ENCODE data around the gene RIN3. TPM values are rescaled to one million over a fixed set of nuclear protein-coding genes. Genes with fewer than 3 reads are reported as not detected.
"Not testable (repeated sequence)": the region's sequence is repeated elsewhere in the genome, so short reads cannot be mapped to it uniquely, and the experiment has no call there.

Gene RIN3
- total RNA-seq, 1 donor from 2014 or later, result 18.8 TPM

DNA sequence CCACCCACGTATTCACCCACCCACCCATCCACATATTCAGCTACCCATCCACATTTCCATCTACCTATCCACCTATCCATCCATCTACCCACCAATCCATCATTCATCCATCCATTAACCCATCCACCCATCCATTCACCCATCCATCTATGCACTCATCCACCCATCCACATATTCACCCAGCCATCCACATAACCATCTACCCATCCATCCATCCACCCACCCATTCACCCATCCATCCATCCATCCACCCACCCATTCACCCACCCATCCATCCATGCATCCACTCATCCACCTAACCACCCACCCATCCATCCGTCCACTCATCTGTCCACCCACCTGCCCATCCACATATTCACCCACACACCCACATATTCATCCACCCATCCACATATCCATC is 164.4 kb downstream of the RIN3 start:
- Mint-ChIP-seq H3K27me3 (ENCODE audit: low read depth) (no peaks in the 10 kb centered on the region), H3K27ac (ENCODE audit: unreplicated experiment) (no peak overlapping the region), H3K9me3 (ENCODE audit: low read depth) (no peaks in the 10 kb centered on the region), H3K36me3 (ENCODE audit: low read depth) (peaks cover 13% of the 10 kb centered on the region), H3K4me1 (ENCODE audit: low read depth) (peaks cover 4% of the 10 kb centered on the region), H3K4me3 (ENCODE audit: unreplicated experiment) (no peak overlapping the region)
- TF ChIP-seq, protein P1, sequence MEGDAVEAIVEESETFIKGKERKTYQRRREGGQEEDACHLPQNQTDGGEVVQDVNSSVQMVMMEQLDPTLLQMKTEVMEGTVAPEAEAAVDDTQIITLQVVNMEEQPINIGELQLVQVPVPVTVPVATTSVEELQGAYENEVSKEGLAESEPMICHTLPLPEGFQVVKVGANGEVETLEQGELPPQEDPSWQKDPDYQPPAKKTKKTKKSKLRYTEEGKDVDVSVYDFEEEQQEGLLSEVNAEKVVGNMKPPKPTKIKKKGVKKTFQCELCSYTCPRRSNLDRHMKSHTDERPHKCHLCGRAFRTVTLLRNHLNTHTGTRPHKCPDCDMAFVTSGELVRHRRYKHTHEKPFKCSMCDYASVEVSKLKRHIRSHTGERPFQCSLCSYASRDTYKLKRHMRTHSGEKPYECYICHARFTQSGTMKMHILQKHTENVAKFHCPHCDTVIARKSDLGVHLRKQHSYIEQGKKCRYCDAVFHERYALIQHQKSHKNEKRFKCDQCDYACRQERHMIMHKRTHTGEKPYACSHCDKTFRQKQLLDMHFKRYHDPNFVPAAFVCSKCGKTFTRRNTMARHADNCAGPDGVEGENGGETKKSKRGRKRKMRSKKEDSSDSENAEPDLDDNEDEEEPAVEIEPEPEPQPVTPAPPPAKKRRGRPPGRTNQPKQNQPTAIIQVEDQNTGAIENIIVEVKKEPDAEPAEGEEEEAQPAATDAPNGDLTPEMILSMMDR (IDR thresholded peaks at IDR 0.05), result no peak
- DNase-seq (ENCODE audit: low spot score), result peak; percentile 19

DNA sequence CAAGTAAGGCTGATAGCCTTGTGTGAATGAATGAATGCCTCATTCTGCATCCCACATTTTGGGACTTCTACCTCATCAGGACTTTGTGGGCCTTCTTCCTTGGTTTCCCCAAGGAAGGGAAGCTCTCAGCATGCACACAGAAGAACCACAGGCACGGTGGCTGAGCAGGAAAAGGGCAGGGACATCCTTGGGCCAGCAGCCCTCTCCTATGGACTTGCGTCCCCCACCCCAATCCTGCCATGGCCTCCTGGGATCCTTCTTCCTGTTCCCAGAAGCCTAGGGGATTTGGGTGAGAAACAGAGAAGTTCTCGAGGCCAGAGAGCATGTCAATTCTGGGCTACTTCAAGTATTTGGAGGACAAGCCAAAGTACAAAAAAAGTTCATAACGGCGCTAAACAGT is 165.2 kb downstream of the RIN3 start:
- Mint-ChIP-seq H3K4me3 (ENCODE audit: unreplicated experiment) (no peak overlapping the region), H3K9me3 (ENCODE audit: low read depth) (no peaks in the 10 kb centered on the region), H3K4me1 (ENCODE audit: low read depth) (peaks cover 4% of the 10 kb centered on the region), H3K27me3 (ENCODE audit: low read depth) (no peaks in the 10 kb centered on the region), H3K36me3 (ENCODE audit: low read depth) (peaks cover 13% of the 10 kb centered on the region), H3K27ac (ENCODE audit: unreplicated experiment) (no peak overlapping the region)
- peak; percentile 33 for DNase-seq (ENCODE audit: low spot score)
- TF ChIP-seq, protein P1 (IDR thresholded peaks at IDR 0.05), result no peak

DNA sequence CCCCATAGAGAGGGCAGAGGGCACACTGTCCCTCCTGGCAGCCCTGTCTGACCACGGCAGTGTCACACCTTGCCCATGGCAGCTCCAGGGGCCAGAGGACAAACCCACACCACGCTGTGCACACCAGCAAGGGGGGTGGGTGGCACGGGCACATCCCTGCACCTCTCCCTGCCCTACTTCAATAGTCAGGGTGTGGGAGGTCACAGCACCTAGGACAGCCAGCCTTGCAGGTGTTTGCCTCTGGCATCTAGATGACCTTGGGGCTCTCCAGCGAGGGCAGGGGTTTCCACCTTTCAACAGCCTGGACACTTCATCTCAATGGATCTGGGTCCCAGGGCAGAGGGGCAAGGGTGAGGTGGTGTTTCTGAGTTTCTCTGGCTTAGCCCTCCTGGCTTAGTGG is 165.7 kb downstream of the RIN3 start:
- H3K4me3 Mint-ChIP-seq (ENCODE audit: unreplicated experiment), result no peak overlapping the region
- no peaks in the 10 kb centered on the region for H3K27me3 Mint-ChIP-seq (ENCODE audit: low read depth)
- H3K36me3 Mint-ChIP-seq (ENCODE audit: low read depth), result peaks cover 13% of the 10 kb centered on the region
- DNase-seq (ENCODE audit: low spot score), result peak; percentile 61
- H3K9me3 Mint-ChIP-seq (ENCODE audit: low read depth), result no peaks in the 10 kb centered on the region
- peaks cover 4% of the 10 kb centered on the region for H3K4me1 Mint-ChIP-seq (ENCODE audit: low read depth)
- TF ChIP-seq, protein P1 (IDR thresholded peaks at IDR 0.05), result no peak
- no peak overlapping the region for H3K27ac Mint-ChIP-seq (ENCODE audit: unreplicated experiment)

DNA sequence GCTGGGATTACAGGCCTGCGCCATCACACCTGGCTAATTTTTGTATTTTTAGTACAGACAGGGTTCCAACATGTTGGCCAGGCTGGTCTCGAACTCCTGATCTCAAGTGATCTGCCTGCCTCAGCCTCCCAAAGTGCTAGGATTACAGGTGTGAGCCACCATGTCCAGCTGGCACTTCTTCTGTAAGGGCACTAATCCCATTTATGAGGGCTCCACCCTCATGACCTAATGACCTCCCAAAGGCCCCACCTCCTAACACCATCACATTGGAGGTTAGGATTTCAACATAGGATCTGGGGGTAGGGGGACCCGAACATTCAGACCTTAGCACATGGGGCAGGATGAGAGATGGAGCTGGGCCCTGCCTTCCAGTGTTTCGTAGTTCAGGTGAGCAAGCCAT is 166.7 kb downstream of the RIN3 start:
- DNase-seq (ENCODE audit: low spot score), result peak; percentile 5
- not testable (repeated sequence) for H3K9me3 Mint-ChIP-seq (ENCODE audit: low read depth); H3K4me1 Mint-ChIP-seq (ENCODE audit: low read depth); H3K27me3 Mint-ChIP-seq (ENCODE audit: low read depth); H3K4me3 Mint-ChIP-seq (ENCODE audit: unreplicated experiment); H3K27ac Mint-ChIP-seq (ENCODE audit: unreplicated experiment)
- peaks cover 13% of the 10 kb centered on the region for H3K36me3 Mint-ChIP-seq (ENCODE audit: low read depth)

DNA sequence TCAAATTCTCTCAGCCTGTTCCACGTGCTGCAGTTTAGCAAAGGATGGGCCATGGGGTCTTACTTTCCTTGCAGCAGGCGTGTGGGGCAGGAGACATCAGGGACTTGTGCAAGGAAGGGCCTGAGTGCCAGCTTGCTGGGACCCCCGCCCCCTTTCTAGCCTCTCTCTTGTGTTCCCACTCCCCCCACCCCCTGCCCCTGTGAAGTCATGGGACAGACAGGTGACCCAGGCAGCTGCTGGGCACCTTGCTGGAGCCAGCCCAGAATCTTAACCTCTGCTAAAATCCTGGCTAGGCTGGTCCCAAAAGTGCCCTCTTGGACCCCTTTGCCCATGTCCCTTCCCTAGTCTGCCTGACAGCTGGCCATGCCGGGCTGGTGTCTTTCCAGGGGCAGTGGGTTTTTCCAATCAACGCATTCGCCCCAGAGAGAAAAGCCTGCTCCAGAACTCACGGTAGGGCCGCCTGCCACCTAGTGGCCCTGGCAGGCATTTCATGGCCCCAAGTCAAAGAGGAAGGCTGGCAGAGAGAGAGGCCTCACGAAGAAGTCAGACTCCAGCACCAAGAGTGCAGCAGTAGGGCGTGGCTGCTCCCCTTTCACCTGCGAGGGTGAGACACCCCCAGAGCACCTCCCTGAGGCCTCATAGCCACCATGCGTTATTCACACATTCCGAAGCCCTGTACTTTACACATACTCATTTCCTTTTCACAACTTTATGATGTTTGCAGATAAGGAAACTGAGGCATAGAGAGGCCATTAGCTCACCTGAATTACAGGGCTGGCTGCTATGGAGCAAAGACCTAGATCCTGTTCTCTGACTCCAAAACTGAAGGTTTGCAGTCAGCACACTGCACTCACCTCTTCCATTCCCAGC is 167.4 kb downstream of the RIN3 start:
- TF ChIP-seq, protein P1 (IDR thresholded peaks at IDR 0.05), result peak; percentile 90
- H3K27ac Mint-ChIP-seq (ENCODE audit: unreplicated experiment), result no peak overlapping the region
- H3K9me3 Mint-ChIP-seq (ENCODE audit: low read depth), result no peaks in the 10 kb centered on the region
- H3K27me3 Mint-ChIP-seq (ENCODE audit: low read depth), result no peaks in the 10 kb centered on the region
- DNase-seq (ENCODE audit: low spot score), result peak; percentile 75
- H3K4me3 Mint-ChIP-seq (ENCODE audit: unreplicated experiment), result no peak overlapping the region
- peaks cover 4% of the 10 kb centered on the region for H3K4me1 Mint-ChIP-seq (ENCODE audit: low read depth)
- peaks cover 11% of the 10 kb centered on the region for H3K36me3 Mint-ChIP-seq (ENCODE audit: low read depth)

DNA sequence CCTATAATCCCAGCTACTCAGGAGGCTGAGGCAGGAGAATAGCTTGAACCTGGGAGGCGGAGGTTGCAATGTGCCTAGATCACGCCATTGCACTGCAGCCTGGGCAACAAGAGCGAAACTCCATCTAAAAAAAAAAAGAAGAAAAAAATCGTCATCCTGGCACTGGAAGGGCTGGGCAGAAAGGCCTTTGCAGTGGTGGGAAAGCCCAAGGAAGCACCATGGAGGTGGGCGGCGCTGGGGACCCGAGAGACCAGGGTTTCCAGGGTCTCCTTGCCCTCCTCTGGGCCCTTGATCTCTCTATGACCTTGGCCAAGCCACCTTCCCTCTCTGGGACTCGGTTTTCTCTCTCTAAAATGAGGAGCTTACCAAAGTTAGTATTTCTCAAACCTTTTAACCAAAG is 169.5 kb downstream of the RIN3 start:
- Mint-ChIP-seq H3K4me1 (ENCODE audit: low read depth) (peaks cover 4% of the 10 kb centered on the region), H3K36me3 (ENCODE audit: low read depth) (peaks cover 3% of the 10 kb centered on the region), H3K4me3 (ENCODE audit: unreplicated experiment) (no peak overlapping the region), H3K27me3 (ENCODE audit: low read depth) (no peaks in the 10 kb centered on the region), H3K27ac (ENCODE audit: unreplicated experiment) (no peak overlapping the region), H3K9me3 (ENCODE audit: low read depth) (no peaks in the 10 kb centered on the region)
- DNase-seq (ENCODE audit: low spot score), result peak; percentile 22
- TF ChIP-seq, protein P1 (IDR thresholded peaks at IDR 0.05), result no peak
